Panc1 (cell line): ENCODE data around the gene PIGL. TPM values are rescaled to one million over a fixed set of nuclear protein-coding genes. Genes with fewer than 3 reads are reported as not detected.

Experiments used
- ATAC-seq: fragments of 200-7000 bp; cut with Tn5 transposase; 2 replicates; pipeline ENCODE4 v1.9.1; 2020; ENCODE audit warnings: mild to moderate bottlenecking, moderate library complexity
- BruUV-seq: library from RNA; stranded (reverse); fragments of 400-500 nt; replicated peaks from 2 replicates; lab custom pipeline; 2021; lab: Mats Ljungman, UMichigan
- CTCF ChIA-PET: fragments of 300-600 bp; sonication (Branson Sonifier 250); formaldehyde crosslinking; loops from one replicate; lab custom pipeline; 2022; ENCODE audit warnings: antibody characterized with exemption; lab: Charles Lee
- POLR2A ChIA-PET: fragments of 300-600 bp; sonication (Branson Sonifier 250); formaldehyde crosslinking; loops from one replicate; lab custom pipeline; 2022; ENCODE audit warnings: antibody characterized with exemption; lab: Charles Lee
- DNase-seq: peaks from one replicate; pipeline ENCODE4 v3.0.0-alpha.2; 2010; ENCODE audit warnings: low read depth, low spot score
- H3K27ac ChIP-seq: 2 replicates; pipeline ENCODE4 v1.5.1; 2011; ENCODE audit warnings: mild to moderate bottlenecking, low read length, inconsistent platforms
- H3K27me3 ChIP-seq: fragments of 200-500 bp; sonication (Bioruptor generic); 2 replicates; pipeline ENCODE4 v1.6.0; 2014; ENCODE audit warnings: low read length, inconsistent platforms; ENCODE audit not compliant: control insufficient read depth, insufficient read depth
- H3K36me3 ChIP-seq: fragments of 200-500 bp; sonication (Bioruptor generic); 2 replicates; pipeline ENCODE4 v1.5.1; 2014; ENCODE audit warnings: inconsistent platforms, mild to moderate bottlenecking, low read length, moderate library complexity; ENCODE audit not compliant: control insufficient read depth, insufficient read depth
- H3K4me1 ChIP-seq: 2 replicates; pipeline ENCODE4 v1.5.1; 2011; ENCODE audit warnings: inconsistent platforms, mild to moderate bottlenecking, low read length, moderate library complexity; ENCODE audit not compliant: control insufficient read depth, insufficient read depth
- H3K4me3 ChIP-seq, 2 experiments: 2 replicates each; pipeline ENCODE4 v1.5.1; 2011 to 2012; ENCODE audit warnings: low read depth in 2 of 2, low read length in 2 of 2, mild to moderate bottlenecking in 2 of 2, inconsistent platforms in 1 of 2, moderate library complexity in 1 of 2
- H3K9me3 ChIP-seq: fragments of 200-500 bp; sonication (Bioruptor generic); 2 replicates; pipeline ENCODE4 v1.5.1; 2014; ENCODE audit warnings: low read depth, mild to moderate bottlenecking, inconsistent platforms, low read length, moderate library complexity; ENCODE audit not compliant: control insufficient read depth, insufficient read depth
- POLR2AphosphoS5 ChIP-seq: IDR thresholded peaks from 2 replicates; pipeline ENCODE4 v1.6.1; 2012; ENCODE audit warnings: mild to moderate bottlenecking, low read depth, low read length, moderate library complexity
- SIN3A ChIP-seq: IDR thresholded peaks from 2 replicates; pipeline ENCODE4 v1.6.1; 2012; ENCODE audit warnings: low read depth, mild to moderate bottlenecking, low read length, moderate library complexity, borderline replicate concordance; ENCODE audit not compliant: insufficient read depth
- TCF7L2 ChIP-seq: IDR thresholded peaks from 2 replicates; pipeline ENCODE4 v1.6.1; 2011; ENCODE audit warnings: mild to moderate bottlenecking, low read depth, low read length, inconsistent platforms
- in situ Hi-C: cut with HindIII; loops from 2 replicates; pipeline ENCODE4 v1.10.0; 2016; ENCODE audit warnings: low sequenced_read_pairs, low pct_unique_long_range_greater_than_20kb
- intact Hi-C: fragments of 100-400 bp; cut with micrococcal nuclease; formaldehyde crosslinking; loops from one replicate; pipeline ENCODE4 v1.10.0; 2022; ENCODE audit not compliant: unreplicated experiment
- total RNA-seq: library from RNA; stranded (reverse); gene quantifications from one replicate; pipeline ENCODE4 v1.2.1, GENCODE V29; 2021; ENCODE audit not compliant: unreplicated experiment
- TF ChIP-seq, protein P1 (sequence below): fragments of 450-650 bp; IDR thresholded peaks from 2 replicates; pipeline ENCODE4 v1.5.1; 2017; ENCODE audit warnings: mild to moderate bottlenecking
- TF ChIP-seq, protein P2 (sequence below), 2 experiments: IDR thresholded peaks; 2 replicates each; pipeline ENCODE4 v1.6.1; 2011 to 2012; ENCODE audit warnings: low read depth in 2 of 2, control low read depth in 1 of 2, low read length in 1 of 2, mild to moderate bottlenecking in 1 of 2, moderate library complexity in 1 of 2; ENCODE audit not compliant: insufficient read depth in 1 of 2

The PIGL gene
- total RNA-seq, 1 experiment from 2014 or later, result 14.8 TPM

DNA sequence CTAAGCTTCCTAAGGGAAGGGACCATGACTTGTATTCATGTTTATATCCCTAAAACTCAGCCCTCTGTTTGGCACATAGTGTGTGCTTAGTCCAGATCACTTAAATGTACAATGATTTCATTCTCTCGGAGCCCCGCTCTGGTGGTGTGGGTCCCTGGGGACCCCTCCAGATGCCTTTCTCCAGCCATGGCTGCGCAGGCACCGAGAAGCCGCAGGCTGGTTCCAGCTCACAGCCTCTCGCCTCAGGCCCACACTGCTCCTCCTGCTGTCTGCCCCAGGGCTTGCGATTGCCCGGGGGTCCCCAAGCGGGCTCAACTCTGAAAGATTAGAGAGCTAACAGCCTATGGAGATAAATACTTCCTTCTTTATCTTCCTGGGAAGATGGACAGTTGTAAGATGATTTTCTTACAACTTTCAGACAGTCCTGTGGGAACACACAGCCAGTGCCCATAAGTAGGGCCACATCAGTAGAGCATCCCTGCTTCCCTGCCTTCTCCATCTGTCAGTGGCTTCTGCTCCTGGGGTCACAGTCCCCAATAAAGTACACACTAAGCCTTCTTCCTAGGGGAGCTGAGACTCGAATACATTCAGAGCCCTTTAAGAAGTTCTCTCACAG lies 70.0 kb downstream of the PIGL start:
- in situ Hi-C loops, result no loop called here
- no peaks in the 10 kb centered on the region for H3K9me3 ChIP-seq
- peak overlapping the region in 1 of 2 experiments; percentile 29; a peak in 2 of 4 replicates for H3K4me3 ChIP-seq
- intact Hi-C loops, result no loop called here
- TF ChIP-seq SIN3A (no peak), TCF7L2 (no peak), POLR2AphosphoS5 (no peak)
- TF ChIP-seq, protein P1, sequence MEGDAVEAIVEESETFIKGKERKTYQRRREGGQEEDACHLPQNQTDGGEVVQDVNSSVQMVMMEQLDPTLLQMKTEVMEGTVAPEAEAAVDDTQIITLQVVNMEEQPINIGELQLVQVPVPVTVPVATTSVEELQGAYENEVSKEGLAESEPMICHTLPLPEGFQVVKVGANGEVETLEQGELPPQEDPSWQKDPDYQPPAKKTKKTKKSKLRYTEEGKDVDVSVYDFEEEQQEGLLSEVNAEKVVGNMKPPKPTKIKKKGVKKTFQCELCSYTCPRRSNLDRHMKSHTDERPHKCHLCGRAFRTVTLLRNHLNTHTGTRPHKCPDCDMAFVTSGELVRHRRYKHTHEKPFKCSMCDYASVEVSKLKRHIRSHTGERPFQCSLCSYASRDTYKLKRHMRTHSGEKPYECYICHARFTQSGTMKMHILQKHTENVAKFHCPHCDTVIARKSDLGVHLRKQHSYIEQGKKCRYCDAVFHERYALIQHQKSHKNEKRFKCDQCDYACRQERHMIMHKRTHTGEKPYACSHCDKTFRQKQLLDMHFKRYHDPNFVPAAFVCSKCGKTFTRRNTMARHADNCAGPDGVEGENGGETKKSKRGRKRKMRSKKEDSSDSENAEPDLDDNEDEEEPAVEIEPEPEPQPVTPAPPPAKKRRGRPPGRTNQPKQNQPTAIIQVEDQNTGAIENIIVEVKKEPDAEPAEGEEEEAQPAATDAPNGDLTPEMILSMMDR, result no peak; the same call in 1 of the 2 replicates
- TF ChIP-seq, protein P2, sequence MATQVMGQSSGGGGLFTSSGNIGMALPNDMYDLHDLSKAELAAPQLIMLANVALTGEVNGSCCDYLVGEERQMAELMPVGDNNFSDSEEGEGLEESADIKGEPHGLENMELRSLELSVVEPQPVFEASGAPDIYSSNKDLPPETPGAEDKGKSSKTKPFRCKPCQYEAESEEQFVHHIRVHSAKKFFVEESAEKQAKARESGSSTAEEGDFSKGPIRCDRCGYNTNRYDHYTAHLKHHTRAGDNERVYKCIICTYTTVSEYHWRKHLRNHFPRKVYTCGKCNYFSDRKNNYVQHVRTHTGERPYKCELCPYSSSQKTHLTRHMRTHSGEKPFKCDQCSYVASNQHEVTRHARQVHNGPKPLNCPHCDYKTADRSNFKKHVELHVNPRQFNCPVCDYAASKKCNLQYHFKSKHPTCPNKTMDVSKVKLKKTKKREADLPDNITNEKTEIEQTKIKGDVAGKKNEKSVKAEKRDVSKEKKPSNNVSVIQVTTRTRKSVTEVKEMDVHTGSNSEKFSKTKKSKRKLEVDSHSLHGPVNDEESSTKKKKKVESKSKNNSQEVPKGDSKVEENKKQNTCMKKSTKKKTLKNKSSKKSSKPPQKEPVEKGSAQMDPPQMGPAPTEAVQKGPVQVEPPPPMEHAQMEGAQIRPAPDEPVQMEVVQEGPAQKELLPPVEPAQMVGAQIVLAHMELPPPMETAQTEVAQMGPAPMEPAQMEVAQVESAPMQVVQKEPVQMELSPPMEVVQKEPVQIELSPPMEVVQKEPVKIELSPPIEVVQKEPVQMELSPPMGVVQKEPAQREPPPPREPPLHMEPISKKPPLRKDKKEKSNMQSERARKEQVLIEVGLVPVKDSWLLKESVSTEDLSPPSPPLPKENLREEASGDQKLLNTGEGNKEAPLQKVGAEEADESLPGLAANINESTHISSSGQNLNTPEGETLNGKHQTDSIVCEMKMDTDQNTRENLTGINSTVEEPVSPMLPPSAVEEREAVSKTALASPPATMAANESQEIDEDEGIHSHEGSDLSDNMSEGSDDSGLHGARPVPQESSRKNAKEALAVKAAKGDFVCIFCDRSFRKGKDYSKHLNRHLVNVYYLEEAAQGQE (IDR thresholded peaks at IDR 0.05; ENCODE audit: insufficient read depth in 1 of 2, low read depth in 2 of 2, low read length in 1 of 2), result no peak
- H3K27ac ChIP-seq, result peak overlapping the region; percentile 92
- no TSS peak for BruUV-seq
- DNase-seq, result peak; percentile 12
- ChIA-PET CTCF (interaction anchor here (1.1 kb wide), 1 partner anchor 69 kb away, joined by 4 read pairs; no protein-coding TSS in a partner anchor), POLR2A (interaction anchor here (0.7 kb wide), 2 partner anchors 13 to 828 kb away, joined by 3 to 4 read pairs; no protein-coding TSS in a partner anchor)
- peak; percentile 25; the same call in 1 of the 2 replicates for ATAC-seq
- no peaks in the 10 kb centered on the region for H3K27me3 ChIP-seq
- no peaks in the 10 kb centered on the region for H3K36me3 ChIP-seq
- H3K4me1 ChIP-seq, result peaks cover 33% of the 10 kb centered on the region

DNA sequence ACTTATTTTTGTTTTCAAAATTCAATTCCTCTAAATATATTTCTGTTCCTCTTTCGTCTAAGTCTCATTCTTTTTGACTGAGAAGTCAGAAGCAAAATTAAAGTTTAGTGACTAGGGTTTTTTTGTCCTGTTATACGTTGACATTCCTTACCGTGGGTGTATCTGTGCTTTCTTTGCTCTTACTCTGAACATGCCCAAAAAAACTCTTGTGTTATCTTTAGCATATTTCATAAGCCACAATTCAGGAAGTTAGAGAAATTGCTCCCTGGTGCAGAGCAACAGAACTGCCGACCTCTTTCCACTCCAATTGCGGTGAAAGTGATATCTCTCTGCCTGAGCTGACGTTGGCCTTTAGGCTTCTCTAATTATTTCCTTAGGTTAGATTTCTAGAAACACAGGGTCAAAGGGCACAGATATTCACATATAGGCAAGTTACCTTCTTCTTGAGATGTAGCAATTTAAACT lies 70.6 kb downstream of the PIGL start:
- ATAC-seq (no peak), DNase-seq (peak; percentile 30)
- Histone ChIP-seq H3K27ac (peak overlapping the region; percentile 92), H3K4me3 (no peak overlapping the region), H3K36me3 (no peaks in the 10 kb centered on the region), H3K4me1 (peaks cover 31% of the 10 kb centered on the region), H3K27me3 (no peaks in the 10 kb centered on the region), H3K9me3 (no peaks in the 10 kb centered on the region)
- TF ChIP-seq, protein P1, result no peak
- TF ChIP-seq TCF7L2, result no peak
- intact Hi-C loops (no loop called here), in situ Hi-C loops (no loop called here)
- no TSS peak for BruUV-seq
- ChIA-PET POLR2A (interaction anchor here (0.7 kb wide), 1 partner anchor 13 kb away, joined by 3 read pairs; no protein-coding TSS in a partner anchor), CTCF (no interaction called here)
